Astrocyte of the cerebellum (primary cell): Measurements from ENCODE around the gene SORCS3.

Experiments
- DNase-seq: peaks from one replicate; pipeline ENCODE4 v3.0.0-alpha.2; 2011; ENCODE audit warnings: low read depth
- H3K4me3 ChIP-seq: 2 replicates; pipeline ENCODE4 v1.5.1; 2011; ENCODE audit warnings: mild to moderate bottlenecking, low read depth, low read length, moderate library complexity
- in situ Hi-C: cut with HindIII; loops from 2 replicates; pipeline ENCODE4 v1.10.0; 2017; ENCODE audit warnings: low sequenced_read_pairs
- TF ChIP-seq, protein P1 (sequence below): IDR thresholded peaks from 2 replicates; pipeline ENCODE4 v1.5.1; 2012; ENCODE audit warnings: low read length, low read depth, moderate library complexity, mild to moderate bottlenecking; ENCODE audit errors: missing control alignments

The SORCS3 gene

DNA sequence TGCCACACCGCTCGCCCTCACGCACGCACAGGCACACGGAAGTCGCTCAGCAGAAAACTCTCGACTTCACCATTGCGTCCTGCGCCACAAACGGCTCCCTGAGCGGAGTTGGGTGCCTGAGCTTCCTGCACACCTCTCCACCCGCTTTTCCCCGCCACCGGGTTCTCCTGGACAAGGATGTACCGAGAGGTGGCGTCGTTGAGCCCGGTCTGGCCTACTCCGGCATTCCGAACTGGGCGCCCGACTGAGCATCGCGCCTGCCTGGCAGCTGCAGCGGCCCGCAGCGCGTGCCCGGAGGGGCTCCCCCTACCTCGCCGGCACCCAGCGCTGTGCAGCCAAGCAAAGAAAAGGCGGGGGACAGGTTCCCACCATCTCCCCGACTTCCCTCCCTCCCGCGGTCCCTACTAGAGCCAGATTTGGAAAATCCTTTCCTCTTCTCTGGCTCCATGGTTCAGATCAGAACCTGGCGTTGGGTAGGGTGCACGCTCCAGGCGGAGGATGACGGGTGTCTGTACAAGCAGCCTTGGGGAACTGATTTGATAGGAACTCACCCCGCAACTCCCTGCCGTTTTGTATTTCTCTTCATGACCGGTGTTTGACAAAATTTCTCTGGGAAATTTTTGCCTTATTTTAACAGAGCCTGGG, 1.7 kb downstream of the SORCS3 start:
- DNase-seq = peak; percentile 4
- peak overlapping the region; percentile 37 for H3K4me3 ChIP-seq
- TF ChIP-seq, protein P1, sequence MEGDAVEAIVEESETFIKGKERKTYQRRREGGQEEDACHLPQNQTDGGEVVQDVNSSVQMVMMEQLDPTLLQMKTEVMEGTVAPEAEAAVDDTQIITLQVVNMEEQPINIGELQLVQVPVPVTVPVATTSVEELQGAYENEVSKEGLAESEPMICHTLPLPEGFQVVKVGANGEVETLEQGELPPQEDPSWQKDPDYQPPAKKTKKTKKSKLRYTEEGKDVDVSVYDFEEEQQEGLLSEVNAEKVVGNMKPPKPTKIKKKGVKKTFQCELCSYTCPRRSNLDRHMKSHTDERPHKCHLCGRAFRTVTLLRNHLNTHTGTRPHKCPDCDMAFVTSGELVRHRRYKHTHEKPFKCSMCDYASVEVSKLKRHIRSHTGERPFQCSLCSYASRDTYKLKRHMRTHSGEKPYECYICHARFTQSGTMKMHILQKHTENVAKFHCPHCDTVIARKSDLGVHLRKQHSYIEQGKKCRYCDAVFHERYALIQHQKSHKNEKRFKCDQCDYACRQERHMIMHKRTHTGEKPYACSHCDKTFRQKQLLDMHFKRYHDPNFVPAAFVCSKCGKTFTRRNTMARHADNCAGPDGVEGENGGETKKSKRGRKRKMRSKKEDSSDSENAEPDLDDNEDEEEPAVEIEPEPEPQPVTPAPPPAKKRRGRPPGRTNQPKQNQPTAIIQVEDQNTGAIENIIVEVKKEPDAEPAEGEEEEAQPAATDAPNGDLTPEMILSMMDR = peak; percentile 65
- in situ Hi-C loops = no loop called here

DNA sequence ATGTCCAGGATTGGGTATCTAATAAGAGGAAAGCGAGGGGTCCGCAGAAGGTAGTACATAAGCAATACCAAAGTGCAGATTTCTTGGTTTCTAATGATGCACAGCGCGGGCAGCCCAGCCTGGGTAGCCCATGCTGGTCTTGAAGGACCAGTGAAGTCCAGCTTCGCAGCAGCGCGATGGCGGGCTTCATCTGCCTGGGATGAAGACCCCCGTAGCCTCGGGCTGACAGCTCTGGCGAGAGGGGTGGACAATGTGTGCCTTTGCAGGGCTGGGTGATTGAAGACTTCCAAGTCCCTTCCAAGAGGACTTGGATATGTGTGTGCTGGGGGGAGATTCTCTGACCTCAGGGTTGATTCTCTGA, 2.2 kb downstream of the SORCS3 start:
- TF ChIP-seq, protein P1 = no peak
- in situ Hi-C loops = no loop called here
- H3K4me3 ChIP-seq = no peak overlapping the region
- no peak for DNase-seq

DNA sequence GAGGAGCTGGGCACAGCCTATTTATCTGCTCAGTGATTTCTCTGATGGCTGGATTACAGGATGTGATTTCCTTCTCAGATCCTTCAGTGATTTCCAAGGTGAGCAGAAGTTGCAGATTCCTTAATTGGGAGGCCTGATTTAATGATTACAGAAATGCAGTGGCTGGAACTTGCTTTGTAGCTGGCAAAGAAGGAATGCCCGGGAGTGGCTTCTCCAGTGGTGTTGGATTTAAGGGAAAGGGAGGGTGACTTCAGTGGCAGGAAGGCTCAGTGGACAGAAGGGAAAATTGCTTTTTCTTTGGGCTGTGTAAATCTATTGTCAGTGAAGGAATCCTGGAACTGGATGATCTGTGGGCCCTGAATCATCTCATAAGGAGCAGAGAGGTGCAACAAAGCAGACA, 5.1 kb downstream of the SORCS3 start:
- in situ Hi-C loops = no loop called here
- no peak for DNase-seq

DNA sequence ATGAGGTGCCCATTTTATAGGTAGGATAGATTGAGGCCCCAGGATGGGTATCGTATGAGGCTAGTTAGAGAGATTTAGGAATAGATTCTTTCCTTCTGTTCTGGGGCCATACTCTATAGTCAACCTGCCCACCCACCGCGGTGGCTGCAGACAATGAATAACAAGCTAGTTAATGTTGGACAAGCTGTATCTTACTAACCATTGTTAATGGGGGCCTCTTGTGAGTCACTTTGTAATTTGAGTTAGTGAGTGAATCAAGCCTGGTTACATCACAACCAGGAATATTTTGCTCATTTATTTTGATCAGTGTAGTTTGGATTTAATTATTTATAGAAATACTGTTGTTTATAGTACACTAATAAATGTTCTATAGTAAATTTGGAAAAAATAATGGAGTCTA, 7.3 kb downstream of the SORCS3 start:
- TF ChIP-seq, protein P1 = no peak
- DNase-seq = no peak
- no peak overlapping the region for H3K4me3 ChIP-seq
- in situ Hi-C loops = no loop called here

More for the DNA sequence above, 5.1 kb downstream of the SORCS3 start:
- TF ChIP-seq, protein P1 = no peak
- no peak overlapping the region for H3K4me3 ChIP-seq

DNA sequence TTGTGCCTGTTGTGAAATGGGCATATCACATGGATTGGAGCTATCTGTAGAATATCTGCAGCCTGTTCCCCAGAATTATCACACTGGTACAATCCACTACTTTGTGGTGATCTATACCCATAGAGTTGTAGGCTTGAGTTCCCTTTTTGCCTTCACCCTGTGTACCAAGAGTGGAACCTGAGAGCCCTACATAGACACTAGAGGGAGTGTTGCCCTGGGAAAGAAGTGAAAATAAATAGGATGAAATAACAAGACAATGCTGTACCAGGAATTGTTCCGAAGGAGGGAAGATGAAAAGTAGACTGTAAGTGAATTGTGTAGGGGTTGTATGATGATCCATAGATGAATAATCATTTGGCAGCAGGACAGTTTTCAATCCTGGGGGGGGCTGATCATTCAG, 9.0 kb downstream of the SORCS3 start:
- no peak overlapping the region for H3K4me3 ChIP-seq
- in situ Hi-C loops = no loop called here
- DNase-seq = no peak
- TF ChIP-seq, protein P1 = peak; percentile 43

DNA sequence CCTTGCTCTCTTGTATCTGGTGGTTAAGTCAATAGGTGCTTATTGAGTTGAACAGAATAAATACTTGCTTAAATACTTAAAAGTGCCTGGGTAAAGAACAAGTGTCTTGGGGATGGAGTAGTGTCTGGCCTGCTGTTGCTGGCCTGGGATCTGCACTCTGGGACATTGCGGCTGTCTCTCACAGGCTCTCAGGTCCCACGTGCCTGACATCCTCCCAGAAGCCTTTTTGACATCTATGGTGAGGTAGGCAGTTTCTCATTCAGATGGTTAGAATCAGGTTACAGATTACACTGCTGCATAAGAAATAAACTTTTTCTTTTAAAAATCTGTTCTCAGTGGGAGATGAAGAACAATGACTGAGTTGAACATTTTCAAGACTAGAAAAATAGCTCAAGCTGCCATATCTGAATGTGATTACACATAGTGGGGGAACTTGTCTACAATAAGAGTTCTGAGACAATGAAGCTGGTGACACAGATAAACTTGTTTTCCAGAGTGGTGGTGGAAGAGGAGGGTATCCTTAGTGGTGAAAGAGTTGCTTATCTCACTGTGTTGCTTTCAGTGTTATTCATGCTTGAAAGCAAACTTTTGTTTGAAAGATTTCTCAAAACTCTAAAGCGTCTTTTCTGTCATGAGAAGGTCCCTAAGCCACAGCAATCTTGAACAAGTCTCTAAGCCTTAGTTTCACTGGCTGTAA, 9.7 kb downstream of the SORCS3 start:
- in situ Hi-C loops = no loop called here
- H3K4me3 ChIP-seq = no peak overlapping the region
- DNase-seq = no peak
- TF ChIP-seq, protein P1 = no peak
